Measurements from ENCODE around the gene VAV3. TPM values are rescaled to one million over a fixed set of nuclear protein-coding genes. Genes with fewer than 3 reads are reported as not detected.

VAV3 gene
- total and polyA plus RNA-seq, 10 of the 15 experiments (the other 5 are each of a cell fraction or from before 2014, with no cell fraction given): 0.84 to 5.5 (median 3.4) TPM

GRCh38 chr1:107523061-107523460 lies 441.9 kb downstream of the VAV3 start (continued):
- TF ChIP-seq ZBTB40 (IDR thresholded peaks at IDR 0.05; ENCODE audit: borderline replicate concordance) (no peak), USF2 (IDR thresholded peaks at IDR 0.05; ENCODE audit: borderline replicate concordance, low read depth, low read length) (no peak), YBX1 (IDR thresholded peaks at IDR 0.05) (no peak), MXI1 (IDR thresholded peaks at IDR 0.05; ENCODE audit: low read depth, low read length) (no peak), TARDBP (IDR thresholded peaks at IDR 0.05; ENCODE audit: borderline replicate concordance) (no peak), CHD1 (IDR thresholded peaks at IDR 0.05; ENCODE audit: low read depth, low read length) (no peak), TCF7 (IDR thresholded peaks at IDR 0.05; ENCODE audit: borderline replicate concordance) (no peak), ATF3 (IDR thresholded peaks at IDR 0.05; ENCODE audit: borderline replicate concordance, extremely low read depth, low read depth, low read length) (no peak), ZNF592 (IDR thresholded peaks at IDR 0.05) (no peak), CUX1 (IDR thresholded peaks at IDR 0.05; ENCODE audit: insufficient replicate concordance, low read depth, low read length) (no peak), NR2C2 (IDR thresholded peaks at IDR 0.05; ENCODE audit: borderline replicate concordance, control insufficient read depth, insufficient read length, low read depth) (no peak)

All from GM12878 (cell line).